Gastroesophageal sphincter (tissue), 4 donors: ENCODE data around the gene TBC1D1. TPM values are rescaled to one million over a fixed set of nuclear protein-coding genes. Genes with fewer than 3 reads are reported as not detected.

ENCODE experiments used
- ATAC-seq: fragments of 150-250 bp; one replicate; pipeline ENCODE4 v1.9.1; 2016; ENCODE audit warnings: mild to moderate bottlenecking, moderate library complexity
- H3K27ac ChIP-seq, 4 donors: fragments of 200-600 bp; sonication (generic) in 3 of 4; 1 replicate in 3 of 4; 2 replicates in 1 of 4; pipeline ENCODE4 v1.5.1; 2016 to 2019
- H3K27me3 ChIP-seq: fragments of 200-600 bp; sonication (generic); one replicate; pipeline ENCODE4 v1.5.1; 2019
- H3K36me3 ChIP-seq, 2 donors: fragments of 200-600 bp; sonication (generic); one replicate each; pipeline ENCODE4 v1.5.1; 2019; ENCODE audit warnings: control low read depth in 1 of 2
- H3K4me1 ChIP-seq, 3 donors: fragments of 200-600 bp; sonication (generic); 1 replicate in 2 of 3; 2 replicates in 1 of 3; pipeline ENCODE4 v1.5.1; 2016 to 2019; ENCODE audit warnings: control low read depth in 2 of 3
- H3K4me3 ChIP-seq, 2 donors: fragments of 200-600 bp; sonication (generic); one replicate each; pipeline ENCODE4 v1.5.1; 2019; ENCODE audit warnings: mild to moderate bottlenecking in 1 of 2, moderate library complexity in 1 of 2
- H3K9me3 ChIP-seq, 3 donors: fragments of 200-600 bp; sonication (generic); one replicate each; pipeline ENCODE4 v1.5.1; 2017 to 2019; ENCODE audit warnings: control low read depth in 2 of 3
- CTCF ChIP-seq, 4 experiments: fragments of 200-600 bp in 2 of 4; fragments of 450-650 bp in 2 of 4; sonication (generic) in 1 of 4; IDR thresholded peaks; one replicate each; pipeline ENCODE4 v1.5.1; 2017 to 2019; ENCODE audit warnings: antibody characterized with exemption in 4 of 4, mild to moderate bottlenecking in 2 of 4, moderate library complexity in 2 of 4
- EP300 ChIP-seq: sonication (generic); formaldehyde crosslinking; IDR thresholded peaks from one replicate; pipeline ENCODE4 v1.6.1; 2017; ENCODE audit warnings: antibody characterized with exemption, mild to moderate bottlenecking
- POLR2A ChIP-seq, 2 donors: fragments of 450-650 bp; IDR thresholded peaks; one replicate each; pipeline ENCODE4 v1.6.1; 2017; ENCODE audit warnings: antibody characterized with exemption in 2 of 2, mild to moderate bottlenecking in 2 of 2, moderate library complexity in 1 of 2
- POLR2AphosphoS5 ChIP-seq: sonication (generic); formaldehyde crosslinking; IDR thresholded peaks from one replicate; pipeline ENCODE4 v1.6.1; 2017; ENCODE audit warnings: antibody characterized with exemption
- WGBS, 2 donors: methylation state at CpG; one replicate each; pipeline ENCODE4 v1.1.5; 2018; ENCODE audit warnings: low coverage in 1 of 2; 5-methylcytosine and 5-hydroxymethylcytosine counted together
- total RNA-seq, 4 donors: library from RNA; depleted of rRNA; stranded (reverse); fragments of >200 nt; gene quantifications; one replicate each; pipeline ENCODE4 v1.1.0, GENCODE V29; 2016

TBC1D1 gene
- total RNA-seq, 4 donors from 2014 or later, result 190 to 279 (median 241) TPM

- Histone ChIP-seq H3K36me3 (no peaks in the 10 kb centered on the region), H3K4me1 (peaks cover 0 to 61% (median 4%) of the 10 kb centered on the region in 3 donors), H3K9me3 (no peaks in the 10 kb centered on the region), H3K27ac (peak overlapping the region; percentile 80 to 99 (median 88)), H3K4me3 (peak overlapping the region in 1 of 2 donors; percentile 3), H3K27me3 (no peaks in the 10 kb centered on the region)
- TF ChIP-seq POLR2AphosphoS5, result no peak
- no peak for TF ChIP-seq POLR2A (IDR thresholded peaks at IDR 0.05)
- TF ChIP-seq CTCF (IDR thresholded peaks at IDR 0.05), result peak in 2 of 4 experiments; percentile 34 to 36
- TF ChIP-seq EP300, result no peak
- no peak for ATAC-seq
- WGBS, 2 donors, result 48 to 64% methylated on average over 3 of the region's 3 CpGs
Observed at GRCh38 chr4:37884855-37885487, 5.9 kb upstream of the TBC1D1 start.

GRCh38 chr4:37885496-37885895 lies 5.4 kb upstream of the TBC1D1 start:
- H3K4me1 ChIP-seq, result peaks cover 0 to 67% (median 7%) of the 10 kb centered on the region in 3 donors
- peak overlapping the region; percentile 80 to 99 (median 88) for H3K27ac ChIP-seq
- H3K9me3 ChIP-seq, result no peaks in the 10 kb centered on the region
- peak; percentile 46 for ATAC-seq
- 19 to 25% methylated on average over 8 of the region's 8 CpGs for WGBS, 2 donors
- H3K4me3 ChIP-seq, result peak overlapping the region in 1 of 2 donors; percentile 3
- H3K36me3 ChIP-seq, result no peaks in the 10 kb centered on the region
- no peak for TF ChIP-seq EP300
- peak; percentile 88 for TF ChIP-seq POLR2AphosphoS5
- no peaks in the 10 kb centered on the region for H3K27me3 ChIP-seq

GRCh38 chr4:37889849-37890800 lies 759 bp upstream of the TBC1D1 start:
- ATAC-seq, result peak; percentile 87
- Histone ChIP-seq H3K4me3 (peak overlapping the region; percentile 83 to 92), H3K36me3 (no peaks in the 10 kb centered on the region), H3K9me3 (no peaks in the 10 kb centered on the region), H3K4me1 (peaks cover 0 to 76% (median 7%) of the 10 kb centered on the region in 3 donors), H3K27me3 (no peaks in the 10 kb centered on the region), H3K27ac (peak overlapping the region; percentile 93 to 99 (median 95))
- 1 to 49% methylated on average over 4 to 30 of the region's 63 CpGs for WGBS, 2 donors
- TF ChIP-seq POLR2A (IDR thresholded peaks at IDR 0.05), result peak; percentile 48 to 50
- TF ChIP-seq EP300, result no peak
- peak in 3 of 4 experiments; percentile 40 to 74 (median 46) for TF ChIP-seq CTCF (IDR thresholded peaks at IDR 0.05)
- TF ChIP-seq POLR2AphosphoS5, result peak; percentile 75

GRCh38 chr4:37891260-37892159 lies 626 bp downstream of the TBC1D1 start:
- H3K27me3 ChIP-seq, result no peaks in the 10 kb centered on the region
- H3K27ac ChIP-seq, result peak overlapping the region; percentile 93 to 99 (median 95)
- H3K36me3 ChIP-seq, result no peaks in the 10 kb centered on the region
- TF ChIP-seq POLR2A (IDR thresholded peaks at IDR 0.05) (no peak), CTCF (IDR thresholded peaks at IDR 0.05) (peak in 2 of 4 experiments; percentile 17 to 19), EP300 (peak; percentile 12), POLR2AphosphoS5 (peak; percentile 64)
- 0% methylated on average over 3 to 5 of the region's 49 CpGs for WGBS, 2 donors
- H3K4me1 ChIP-seq, result peaks cover 0 to 76% (median 7%) of the 10 kb centered on the region in 3 donors
- H3K9me3 ChIP-seq, result no peaks in the 10 kb centered on the region
- peak; percentile 31 for ATAC-seq
- H3K4me3 ChIP-seq, result peak overlapping the region; percentile 83 to 92
